GM19099 (cell line): ENCODE measurements around the gene RAB4A.

Source experiments
- POLR2A ChIP-seq: IDR thresholded peaks from 3 replicates; pipeline ENCODE4 v1.6.1; 2011; ENCODE audit warnings: low read depth; ENCODE audit not compliant: insufficient read length; ENCODE audit errors: extremely low read depth

Gene RAB4A

GRCh38 chr1:229328598-229329362 lies 57.9 kb downstream of the RAB4A start:
- TF ChIP-seq POLR2A, result no peak

- TF ChIP-seq POLR2A, result no peak
Measured at GRCh38 chr1:229334269-229334668, 63.4 kb downstream of the RAB4A start.

GRCh38 chr1:229334716-229335115 lies 63.8 kb downstream of the RAB4A start:
- no peak for TF ChIP-seq POLR2A

- no peak for TF ChIP-seq POLR2A
Measured at GRCh38 chr1:229336345-229336744, 65.4 kb downstream of the RAB4A start.

- no peak for TF ChIP-seq POLR2A
Measured at GRCh38 chr1:229339086-229339485, 68.2 kb downstream of the RAB4A start.

GRCh38 chr1:229339520-229339919 lies 68.6 kb downstream of the RAB4A start:
- no peak for TF ChIP-seq POLR2A

- no peak for TF ChIP-seq POLR2A
Measured at GRCh38 chr1:229340496-229340895, 69.6 kb downstream of the RAB4A start.

GRCh38 chr1:229341774-229342655 lies 71.1 kb downstream of the RAB4A start:
- TF ChIP-seq POLR2A, result no peak

- TF ChIP-seq POLR2A, result peak; percentile 13
Measured at GRCh38 chr1:229342656-229343569, 72.0 kb downstream of the RAB4A start, which contains the start of gene CCSAP. CCSAP (minus strand) TSS chr1:229343047; CDS start chr1:229342465, 582 bp downstream.

GRCh38 chr1:229344139-229344538 lies 73.2 kb downstream of the RAB4A start:
- TF ChIP-seq POLR2A, result no peak

GRCh38 chr1:229344937-229345684 lies 74.2 kb downstream of the RAB4A start:
- TF ChIP-seq POLR2A, result no peak

- no peak for TF ChIP-seq POLR2A
Measured at GRCh38 chr1:229347528-229347927, 76.6 kb downstream of the RAB4A start.

- TF ChIP-seq POLR2A, result no peak
Measured at GRCh38 chr1:229349463-229350385, 78.8 kb downstream of the RAB4A start.
